ENCODE measurements around the gene CCL28.

DNA sequence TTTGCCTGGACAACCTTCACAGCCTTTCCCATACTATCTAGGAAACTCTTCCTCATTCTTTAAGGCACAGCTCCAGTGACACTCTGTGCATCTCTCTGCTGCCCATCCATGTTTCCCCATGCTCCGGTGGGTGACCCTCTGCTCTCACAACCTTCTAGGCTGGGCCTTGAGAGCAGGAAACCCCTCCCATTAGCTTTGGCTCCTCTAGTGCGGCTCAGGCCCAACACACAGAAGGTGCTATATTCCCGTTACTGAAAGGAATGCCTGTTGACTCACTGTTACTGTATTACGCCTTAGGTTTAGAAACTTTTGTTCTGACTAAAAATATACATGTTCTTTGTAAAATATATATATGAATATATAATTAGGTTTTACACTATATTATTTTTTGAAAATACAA, 8.1 kb upstream of the CCL28 start:
- TF ChIP-seq TAF1 (IDR thresholded peaks at IDR 0.05; ENCODE audit: low read depth) = no peak
- no peak for TF ChIP-seq CREB1 (IDR thresholded peaks at IDR 0.05; ENCODE audit: low read depth)
- TF ChIP-seq, protein P1, sequence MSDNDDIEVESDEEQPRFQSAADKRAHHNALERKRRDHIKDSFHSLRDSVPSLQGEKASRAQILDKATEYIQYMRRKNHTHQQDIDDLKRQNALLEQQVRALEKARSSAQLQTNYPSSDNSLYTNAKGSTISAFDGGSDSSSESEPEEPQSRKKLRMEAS (IDR thresholded peaks at IDR 0.05) = no peak
- TF ChIP-seq EGR1 (IDR thresholded peaks at IDR 0.05) = no peak
- no peak for TF ChIP-seq RAD21 (IDR thresholded peaks at IDR 0.05; ENCODE audit: low read depth)
- TF ChIP-seq, protein P2, sequence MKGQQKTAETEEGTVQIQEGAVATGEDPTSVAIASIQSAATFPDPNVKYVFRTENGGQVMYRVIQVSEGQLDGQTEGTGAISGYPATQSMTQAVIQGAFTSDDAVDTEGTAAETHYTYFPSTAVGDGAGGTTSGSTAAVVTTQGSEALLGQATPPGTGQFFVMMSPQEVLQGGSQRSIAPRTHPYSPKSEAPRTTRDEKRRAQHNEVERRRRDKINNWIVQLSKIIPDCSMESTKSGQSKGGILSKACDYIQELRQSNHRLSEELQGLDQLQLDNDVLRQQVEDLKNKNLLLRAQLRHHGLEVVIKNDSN (IDR thresholded peaks at IDR 0.05) = no peak
- no peak for TF ChIP-seq YY1 (IDR thresholded peaks at IDR 0.05; ENCODE audit: low read depth)
- no peak for TF ChIP-seq ZBTB7A (IDR thresholded peaks at IDR 0.05; ENCODE audit: low read depth)
- no peak for TF ChIP-seq FOXM1 (IDR thresholded peaks at IDR 0.05; ENCODE audit: borderline replicate concordance, low read depth)
- TF ChIP-seq, protein P3, sequence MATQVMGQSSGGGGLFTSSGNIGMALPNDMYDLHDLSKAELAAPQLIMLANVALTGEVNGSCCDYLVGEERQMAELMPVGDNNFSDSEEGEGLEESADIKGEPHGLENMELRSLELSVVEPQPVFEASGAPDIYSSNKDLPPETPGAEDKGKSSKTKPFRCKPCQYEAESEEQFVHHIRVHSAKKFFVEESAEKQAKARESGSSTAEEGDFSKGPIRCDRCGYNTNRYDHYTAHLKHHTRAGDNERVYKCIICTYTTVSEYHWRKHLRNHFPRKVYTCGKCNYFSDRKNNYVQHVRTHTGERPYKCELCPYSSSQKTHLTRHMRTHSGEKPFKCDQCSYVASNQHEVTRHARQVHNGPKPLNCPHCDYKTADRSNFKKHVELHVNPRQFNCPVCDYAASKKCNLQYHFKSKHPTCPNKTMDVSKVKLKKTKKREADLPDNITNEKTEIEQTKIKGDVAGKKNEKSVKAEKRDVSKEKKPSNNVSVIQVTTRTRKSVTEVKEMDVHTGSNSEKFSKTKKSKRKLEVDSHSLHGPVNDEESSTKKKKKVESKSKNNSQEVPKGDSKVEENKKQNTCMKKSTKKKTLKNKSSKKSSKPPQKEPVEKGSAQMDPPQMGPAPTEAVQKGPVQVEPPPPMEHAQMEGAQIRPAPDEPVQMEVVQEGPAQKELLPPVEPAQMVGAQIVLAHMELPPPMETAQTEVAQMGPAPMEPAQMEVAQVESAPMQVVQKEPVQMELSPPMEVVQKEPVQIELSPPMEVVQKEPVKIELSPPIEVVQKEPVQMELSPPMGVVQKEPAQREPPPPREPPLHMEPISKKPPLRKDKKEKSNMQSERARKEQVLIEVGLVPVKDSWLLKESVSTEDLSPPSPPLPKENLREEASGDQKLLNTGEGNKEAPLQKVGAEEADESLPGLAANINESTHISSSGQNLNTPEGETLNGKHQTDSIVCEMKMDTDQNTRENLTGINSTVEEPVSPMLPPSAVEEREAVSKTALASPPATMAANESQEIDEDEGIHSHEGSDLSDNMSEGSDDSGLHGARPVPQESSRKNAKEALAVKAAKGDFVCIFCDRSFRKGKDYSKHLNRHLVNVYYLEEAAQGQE (IDR thresholded peaks at IDR 0.05; ENCODE audit: low read depth) = no peak
- TF ChIP-seq EP300 (IDR thresholded peaks at IDR 0.05; ENCODE audit: borderline replicate concordance) = no peak
- TF ChIP-seq TEAD4 (IDR thresholded peaks at IDR 0.05) = no peak
- TF ChIP-seq CEBPB (IDR thresholded peaks at IDR 0.05) = no peak
- TF ChIP-seq TCF12 (IDR thresholded peaks at IDR 0.05; ENCODE audit: low read depth) = no peak
